ENCODE results near the gene DCAF8L2. TPM values are rescaled to one million over a fixed set of nuclear protein-coding genes. Genes with fewer than 3 reads are reported as not detected.

DCAF8L2 gene
- total RNA-seq, 5 donors from 2014 or later (not counting 1 experiment from before 2014, with no cell fraction given) = not detected

DNA sequence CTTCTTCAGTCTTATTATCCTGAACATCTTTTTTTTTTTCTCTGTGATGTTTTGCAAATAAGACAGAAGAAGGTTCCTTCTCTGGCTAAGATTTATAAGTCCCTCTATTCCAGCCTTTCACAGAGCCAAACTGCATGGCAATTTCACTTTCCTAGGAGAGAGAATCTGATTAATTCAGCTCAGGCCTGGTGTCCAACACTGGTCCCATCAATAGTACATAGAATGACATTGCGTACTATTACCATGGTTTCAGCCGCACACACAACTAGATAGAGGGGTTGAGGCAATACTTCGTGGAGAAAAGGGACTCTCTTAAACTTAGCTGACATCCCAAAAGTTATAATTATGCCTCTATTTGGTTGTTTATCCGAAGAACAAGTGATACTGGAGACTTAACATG lies 18.5 kb downstream of the DCAF8L2 start:
- Histone ChIP-seq H3K4me1 (ENCODE audit: control insufficient read depth in 1 of 2, extremely low read depth in 1 of 2, insufficient read depth in 2 of 2, low read length in 2 of 2) (no peaks in the 10 kb centered on the region), H3K27ac (ENCODE audit: low read length) (no peak overlapping the region), H3K4me3 (ENCODE audit: control insufficient read depth in 1 of 2, extremely low read depth in 1 of 2, low read length in 1 of 2) (no peak overlapping the region), H3K27me3 (replicated peaks in 1 of 2; ENCODE audit: control insufficient read depth in 2 of 2, extremely low read depth in 1 of 2, insufficient read depth in 2 of 2, low read length in 1 of 2) (no peaks in the 10 kb centered on the region), H3K36me3 (ENCODE audit: control insufficient read depth in 2 of 2, extremely low read depth in 1 of 2, insufficient read depth in 1 of 2, low read length in 1 of 2) (no peaks in the 10 kb centered on the region), H3K9me3 (no peaks in the 10 kb centered on the region)
- no CpG with 5 or more reads among the region's 4 CpGs for WGBS (ENCODE audit: insufficient coverage)
- peaks cover 0 to 5% (median 0%) of the 10 kb centered on the region in 3 donors for H3K9me3 Mint-ChIP-seq
- no peaks in the 10 kb centered on the region for H3K36me3 Mint-ChIP-seq
- DNase-seq = no peak
- peaks cover 0 to 3% of the 10 kb centered on the region in 2 donors for H3K27me3 Mint-ChIP-seq
- no peaks in the 10 kb centered on the region for H3K4me1 Mint-ChIP-seq
- ATAC-seq (replicated peaks in 1 of 4) = no peak
- CTCF ChIA-PET = no interaction called here
- H3K27ac Mint-ChIP-seq = no peak overlapping the region
- POLR2A ChIA-PET = no interaction called here
- H3K4me3 Mint-ChIP-seq = no peak overlapping the region

DNA sequence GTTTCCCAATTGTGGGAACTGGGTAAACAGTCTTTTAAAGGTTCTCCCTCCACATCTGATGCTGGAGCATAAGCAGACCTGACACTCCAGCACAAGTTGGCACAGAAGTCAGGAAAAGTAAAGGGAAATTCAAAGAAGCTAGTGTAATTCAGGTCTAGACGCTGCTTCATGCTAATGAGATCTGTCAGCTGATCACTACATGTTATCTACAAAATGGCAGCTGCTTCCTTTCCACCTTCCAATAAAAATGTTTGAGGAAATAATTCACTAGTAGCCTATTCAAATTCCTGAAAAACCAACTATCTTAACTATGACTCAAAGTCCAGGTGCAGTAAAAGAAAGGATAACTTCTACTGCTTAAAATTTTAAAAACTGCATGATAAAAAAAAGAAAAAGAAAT lies 29.3 kb downstream of the DCAF8L2 start:
- no CpG with 5 or more reads among the region's 1 CpG for WGBS (ENCODE audit: insufficient coverage)
- no peaks in the 10 kb centered on the region for H3K4me1 Mint-ChIP-seq
- ChIA-PET POLR2A (no interaction called here), CTCF (no interaction called here)
- H3K27ac Mint-ChIP-seq = no peak overlapping the region
- peaks cover 0 to 4% of the 10 kb centered on the region in 2 donors for H3K27me3 Mint-ChIP-seq
- Histone ChIP-seq H3K27me3 (replicated peaks in 1 of 2; ENCODE audit: control insufficient read depth in 2 of 2, extremely low read depth in 1 of 2, insufficient read depth in 2 of 2, low read length in 1 of 2) (no peaks in the 10 kb centered on the region), H3K27ac (ENCODE audit: low read length) (no peak overlapping the region), H3K36me3 (ENCODE audit: control insufficient read depth in 2 of 2, extremely low read depth in 1 of 2, insufficient read depth in 1 of 2, low read length in 1 of 2) (no peaks in the 10 kb centered on the region), H3K4me3 (ENCODE audit: control insufficient read depth in 1 of 2, extremely low read depth in 1 of 2, low read length in 1 of 2) (no peak overlapping the region), H3K4me1 (ENCODE audit: control insufficient read depth in 1 of 2, extremely low read depth in 1 of 2, insufficient read depth in 2 of 2, low read length in 2 of 2) (no peaks in the 10 kb centered on the region), H3K9me3 (no peaks in the 10 kb centered on the region)
- peaks cover 0 to 6% (median 2%) of the 10 kb centered on the region in 3 donors for H3K9me3 Mint-ChIP-seq
- no peak overlapping the region for H3K4me3 Mint-ChIP-seq
- no peak for ATAC-seq (replicated peaks in 1 of 4)
- H3K36me3 Mint-ChIP-seq = no peaks in the 10 kb centered on the region
- no peak for DNase-seq

DNA sequence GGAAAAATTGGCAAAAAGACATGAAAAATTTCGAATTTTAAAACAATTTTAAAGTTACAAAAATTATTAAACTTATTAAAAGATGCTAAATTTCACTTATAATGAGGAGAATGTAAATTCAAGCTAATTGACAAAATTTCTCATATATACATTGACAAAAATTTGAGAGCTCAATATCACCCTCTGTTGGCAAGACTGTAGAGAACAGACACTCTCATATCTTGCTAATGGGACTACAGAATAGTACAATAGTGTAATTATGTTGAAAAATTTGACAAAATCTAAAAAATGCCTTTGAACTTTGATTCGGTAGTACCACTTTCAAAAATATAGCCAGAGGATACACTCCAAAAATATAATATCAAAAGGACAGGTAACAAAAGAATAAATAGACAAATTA lies 29.8 kb downstream of the DCAF8L2 start:
- no peaks in the 10 kb centered on the region for H3K4me1 ChIP-seq (ENCODE audit: control insufficient read depth in 1 of 2, extremely low read depth in 1 of 2, insufficient read depth in 2 of 2, low read length in 2 of 2)
- H3K27ac ChIP-seq (ENCODE audit: low read length) = no peak overlapping the region
- H3K36me3 Mint-ChIP-seq = no peaks in the 10 kb centered on the region
- H3K4me3 Mint-ChIP-seq = no peak overlapping the region
- H3K27ac Mint-ChIP-seq = no peak overlapping the region
- H3K9me3 Mint-ChIP-seq = peaks cover 0 to 2% (median under 1%) of the 10 kb centered on the region in 3 donors
- no peak for DNase-seq
- no peaks in the 10 kb centered on the region for H3K4me1 Mint-ChIP-seq
- no CpG with 5 or more reads among the region's 2 CpGs for WGBS (ENCODE audit: insufficient coverage)
- ATAC-seq (replicated peaks in 1 of 4) = no peak
- ChIA-PET POLR2A (no interaction called here), CTCF (no interaction called here)
- H3K9me3 ChIP-seq = no peaks in the 10 kb centered on the region
- H3K4me3 ChIP-seq (ENCODE audit: control insufficient read depth in 1 of 2, extremely low read depth in 1 of 2, low read length in 1 of 2) = no peak overlapping the region
- peaks cover 0 to 4% of the 10 kb centered on the region in 2 donors for H3K27me3 Mint-ChIP-seq
- H3K27me3 ChIP-seq (replicated peaks in 1 of 2; ENCODE audit: control insufficient read depth in 2 of 2, extremely low read depth in 1 of 2, insufficient read depth in 2 of 2, low read length in 1 of 2) = no peaks in the 10 kb centered on the region
- no peaks in the 10 kb centered on the region for H3K36me3 ChIP-seq (ENCODE audit: control insufficient read depth in 2 of 2, extremely low read depth in 1 of 2, insufficient read depth in 1 of 2, low read length in 1 of 2)

DNA sequence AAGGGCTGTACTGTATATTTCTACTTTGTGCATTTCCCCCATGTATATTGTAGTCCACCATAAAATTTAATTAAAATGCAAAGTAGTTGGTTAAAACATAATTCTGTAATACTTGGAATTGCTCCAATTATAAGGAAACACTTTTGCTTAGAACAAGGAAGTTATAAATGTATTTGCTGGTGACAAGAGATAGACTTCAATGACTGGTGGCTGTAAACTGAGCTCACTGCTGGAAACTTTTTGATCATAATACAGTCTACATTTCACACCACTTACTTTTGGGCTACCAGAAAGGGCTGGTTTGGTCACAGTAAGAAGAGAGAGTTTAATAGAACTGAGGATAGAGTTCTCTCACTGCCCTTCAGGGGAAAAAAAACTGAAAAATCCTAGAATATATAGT lies 32.7 kb downstream of the DCAF8L2 start:
- H3K27me3 Mint-ChIP-seq = peaks cover 0 to 4% of the 10 kb centered on the region in 2 donors
- DNase-seq (no peak), ATAC-seq (replicated peaks in 1 of 4) (no peak)
- POLR2A ChIA-PET = no interaction called here
- no peaks in the 10 kb centered on the region for H3K4me1 Mint-ChIP-seq
- H3K9me3 Mint-ChIP-seq = peaks cover 0 to 3% (median 2%) of the 10 kb centered on the region in 3 donors
- Histone ChIP-seq H3K4me1 (ENCODE audit: control insufficient read depth in 1 of 2, extremely low read depth in 1 of 2, insufficient read depth in 2 of 2, low read length in 2 of 2) (no peaks in the 10 kb centered on the region), H3K4me3 (ENCODE audit: control insufficient read depth in 1 of 2, extremely low read depth in 1 of 2, low read length in 1 of 2) (no peak overlapping the region), H3K27me3 (replicated peaks in 1 of 2; ENCODE audit: control insufficient read depth in 2 of 2, extremely low read depth in 1 of 2, insufficient read depth in 2 of 2, low read length in 1 of 2) (no peaks in the 10 kb centered on the region), H3K27ac (ENCODE audit: low read length) (no peak overlapping the region), H3K36me3 (ENCODE audit: control insufficient read depth in 2 of 2, extremely low read depth in 1 of 2, insufficient read depth in 1 of 2, low read length in 1 of 2) (no peaks in the 10 kb centered on the region), H3K9me3 (no peaks in the 10 kb centered on the region)
- CTCF ChIA-PET = no interaction called here
- H3K4me3 Mint-ChIP-seq = no peak overlapping the region
- no peak overlapping the region for H3K27ac Mint-ChIP-seq
- H3K36me3 Mint-ChIP-seq = no peaks in the 10 kb centered on the region

DNA sequence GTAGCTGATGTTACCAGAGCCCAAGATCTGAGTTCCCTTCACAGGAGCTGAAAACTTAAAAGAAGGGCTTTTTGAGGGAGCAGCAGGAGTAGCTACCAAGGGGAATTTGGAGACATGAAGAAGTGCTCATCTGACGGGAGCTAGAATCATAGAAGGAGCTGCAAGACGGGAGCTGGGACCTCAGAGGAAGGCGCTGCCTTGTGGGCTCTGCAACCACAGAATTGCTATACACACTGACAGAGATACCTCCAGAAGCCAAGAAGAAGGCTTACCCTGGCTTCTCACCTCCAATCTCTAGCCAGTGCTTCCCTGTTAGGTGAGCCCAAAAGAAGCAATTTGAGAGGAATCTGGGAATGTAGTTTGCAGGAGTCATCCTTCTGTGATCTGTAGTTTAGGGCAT lies 35.9 kb downstream of the DCAF8L2 start:
- no peaks in the 10 kb centered on the region for H3K4me1 ChIP-seq (ENCODE audit: control insufficient read depth in 1 of 2, extremely low read depth in 1 of 2, insufficient read depth in 2 of 2, low read length in 2 of 2)
- no peaks in the 10 kb centered on the region for H3K9me3 ChIP-seq
- H3K36me3 ChIP-seq (ENCODE audit: control insufficient read depth in 2 of 2, extremely low read depth in 1 of 2, insufficient read depth in 1 of 2, low read length in 1 of 2) = no peaks in the 10 kb centered on the region
- H3K4me1 Mint-ChIP-seq = no peaks in the 10 kb centered on the region
- H3K27me3 ChIP-seq (replicated peaks in 1 of 2; ENCODE audit: control insufficient read depth in 2 of 2, extremely low read depth in 1 of 2, insufficient read depth in 2 of 2, low read length in 1 of 2) = no peaks in the 10 kb centered on the region
- no peak overlapping the region for H3K27ac ChIP-seq (ENCODE audit: low read length)
- peaks cover 2 to 8% (median 4%) of the 10 kb centered on the region in 3 donors for H3K9me3 Mint-ChIP-seq
- CTCF ChIA-PET = no interaction called here
- no peak overlapping the region for H3K27ac Mint-ChIP-seq
- H3K27me3 Mint-ChIP-seq = no peaks in the 10 kb centered on the region
- DNase-seq = no peak
- POLR2A ChIA-PET = no interaction called here
- no peak for ATAC-seq (replicated peaks in 1 of 4)
- H3K4me3 Mint-ChIP-seq = no peak overlapping the region
- WGBS (ENCODE audit: insufficient coverage) = 79% methylated on average over 3 of the region's 3 CpGs
- H3K4me3 ChIP-seq (ENCODE audit: control insufficient read depth in 1 of 2, extremely low read depth in 1 of 2, low read length in 1 of 2) = no peak overlapping the region
- H3K36me3 Mint-ChIP-seq = no peaks in the 10 kb centered on the region

DNA sequence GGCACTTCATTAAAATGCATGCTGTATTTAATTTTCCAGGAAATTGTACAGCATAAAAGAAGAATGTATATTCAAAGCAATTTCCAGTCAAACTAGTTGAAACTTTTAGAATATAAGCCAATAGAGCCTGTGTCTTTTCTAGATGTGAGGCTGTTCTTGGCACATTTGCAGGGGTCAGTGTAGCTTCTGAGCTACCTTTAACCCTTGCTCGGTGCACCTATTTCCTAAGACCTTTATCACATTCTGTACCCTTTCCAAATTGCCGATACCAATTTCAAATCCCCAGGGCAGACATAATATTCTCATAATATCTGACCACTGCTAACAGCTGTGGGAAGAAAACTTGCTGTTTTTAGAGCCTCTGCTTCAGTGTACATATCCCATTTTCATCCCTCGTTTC lies 43.2 kb downstream of the DCAF8L2 start:
- no peaks in the 10 kb centered on the region for H3K4me1 Mint-ChIP-seq
- CTCF ChIA-PET = interaction anchor here in 1 of 2 donors (1.3 kb wide), 1 partner anchor 10 kb away, joined by 3 read pairs; no protein-coding TSS in a partner anchor
- POLR2A ChIA-PET = no interaction called here
- H3K4me1 ChIP-seq (ENCODE audit: control insufficient read depth in 1 of 2, extremely low read depth in 1 of 2, insufficient read depth in 2 of 2, low read length in 2 of 2) = no peaks in the 10 kb centered on the region
- no peak for DNase-seq
- peaks cover 0 to 12% (median 4%) of the 10 kb centered on the region in 3 donors for H3K9me3 Mint-ChIP-seq
- no peaks in the 10 kb centered on the region for H3K27me3 Mint-ChIP-seq
- no peak overlapping the region for H3K27ac ChIP-seq (ENCODE audit: low read length)
- no peaks in the 10 kb centered on the region for H3K27me3 ChIP-seq (replicated peaks in 1 of 2; ENCODE audit: control insufficient read depth in 2 of 2, extremely low read depth in 1 of 2, insufficient read depth in 2 of 2, low read length in 1 of 2)
- no CpG with 5 or more reads among the region's 3 CpGs for WGBS (ENCODE audit: insufficient coverage)
- no peak overlapping the region for H3K4me3 ChIP-seq (ENCODE audit: control insufficient read depth in 1 of 2, extremely low read depth in 1 of 2, low read length in 1 of 2)
- H3K36me3 Mint-ChIP-seq = no peaks in the 10 kb centered on the region
- H3K9me3 ChIP-seq = no peaks in the 10 kb centered on the region
- no peaks in the 10 kb centered on the region for H3K36me3 ChIP-seq (ENCODE audit: control insufficient read depth in 2 of 2, extremely low read depth in 1 of 2, insufficient read depth in 1 of 2, low read length in 1 of 2)
- no peak overlapping the region for H3K4me3 Mint-ChIP-seq
- ATAC-seq (replicated peaks in 1 of 4) = no peak
- H3K27ac Mint-ChIP-seq = no peak overlapping the region

DNA sequence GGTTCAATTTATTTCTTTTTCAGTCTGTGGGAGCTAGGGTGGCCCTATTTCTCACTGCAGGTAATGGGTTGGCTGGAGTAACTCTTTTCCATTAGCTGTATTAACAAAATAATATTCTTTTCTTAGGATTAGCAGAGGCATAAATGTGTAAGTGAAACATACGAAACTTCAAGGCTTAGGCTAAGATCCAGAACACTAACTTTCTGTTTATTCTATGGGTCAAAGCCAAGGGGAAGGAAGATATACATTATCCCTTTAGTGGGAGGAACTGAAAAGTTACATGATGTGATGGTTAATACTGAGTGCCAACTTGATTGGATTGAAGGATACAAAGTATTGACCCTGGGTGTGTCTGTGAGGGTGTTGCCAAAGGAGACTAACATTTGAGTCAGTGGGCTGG lies 66.4 kb downstream of the DCAF8L2 start:
- H3K9me3 Mint-ChIP-seq = no peaks in the 10 kb centered on the region
- CTCF ChIA-PET = no interaction called here
- H3K36me3 Mint-ChIP-seq = no peaks in the 10 kb centered on the region
- no peaks in the 10 kb centered on the region for H3K27me3 Mint-ChIP-seq
- no peaks in the 10 kb centered on the region for H3K4me1 Mint-ChIP-seq
- POLR2A ChIA-PET = no interaction called here
- Histone ChIP-seq H3K4me3 (ENCODE audit: control insufficient read depth in 1 of 2, extremely low read depth in 1 of 2, low read length in 1 of 2) (no peak overlapping the region), H3K27me3 (replicated peaks in 1 of 2; ENCODE audit: control insufficient read depth in 2 of 2, extremely low read depth in 1 of 2, insufficient read depth in 2 of 2, low read length in 1 of 2) (no peaks in the 10 kb centered on the region), H3K4me1 (ENCODE audit: control insufficient read depth in 1 of 2, extremely low read depth in 1 of 2, insufficient read depth in 2 of 2, low read length in 2 of 2) (no peaks in the 10 kb centered on the region), H3K27ac (ENCODE audit: low read length) (no peak overlapping the region), H3K9me3 (no peaks in the 10 kb centered on the region), H3K36me3 (ENCODE audit: control insufficient read depth in 2 of 2, extremely low read depth in 1 of 2, insufficient read depth in 1 of 2, low read length in 1 of 2) (no peaks in the 10 kb centered on the region)
- H3K4me3 Mint-ChIP-seq = no peak overlapping the region
- no peak overlapping the region for H3K27ac Mint-ChIP-seq
- no peak for DNase-seq
- ATAC-seq (replicated peaks in 1 of 4) = no peak
- WGBS (ENCODE audit: insufficient coverage) = no CpG with 5 or more reads among the region's 1 CpG

Data from T-cell (primary cell).